Measurements from ENCODE around the gene GRHL3. TPM values are rescaled to one million over a fixed set of nuclear protein-coding genes. Genes with fewer than 3 reads are reported as not detected.

The GRHL3 gene
- total and polyA plus RNA-seq, 2 experiments from 2014 or later = 2.7 to 6.9 TPM

DNA sequence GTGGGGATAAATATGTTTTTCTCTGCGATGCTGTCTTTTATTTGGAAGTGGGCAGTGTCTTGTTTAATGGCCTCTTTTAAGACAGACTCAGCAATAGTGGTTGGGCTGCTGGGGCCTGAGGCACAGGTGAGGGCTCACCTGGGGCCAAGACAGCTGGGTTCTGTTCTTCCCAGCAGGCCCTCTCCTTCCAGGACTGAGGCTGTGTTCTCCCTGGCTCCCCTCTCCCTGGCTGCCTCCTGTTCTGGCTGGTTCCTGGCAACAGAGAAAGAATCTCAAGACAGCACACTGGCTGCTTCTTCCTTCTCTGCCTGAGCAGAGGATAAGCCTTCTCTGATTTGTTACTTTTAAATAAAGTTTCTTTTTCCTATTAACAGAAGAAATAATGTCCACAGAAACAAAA, 7.4 kb upstream of the GRHL3 start:
- Histone ChIP-seq H3K79me2 (no peaks in the 10 kb centered on the region), H3K4me3 (no peak overlapping the region), H3K9me3 (ENCODE audit: low read depth) (no peaks in the 10 kb centered on the region), H3K4me1 (ENCODE audit: insufficient read depth) (no peaks in the 10 kb centered on the region), H2AFZ (no peak overlapping the region), H3K27me3 (peaks cover 2% of the 10 kb centered on the region), H3K4me2 (no peak overlapping the region), H4K20me1 (ENCODE audit: insufficient read depth, poor library complexity, severe bottlenecking) (no peaks in the 10 kb centered on the region), H3K27ac (no peak overlapping the region), H3K36me3 (replicated peaks; ENCODE audit: insufficient read depth, low read depth) (no peaks in the 10 kb centered on the region), H3K9me2 (replicated peaks; ENCODE audit: insufficient read depth) (no peaks in the 10 kb centered on the region)
- TF ChIP-seq, protein P1, sequence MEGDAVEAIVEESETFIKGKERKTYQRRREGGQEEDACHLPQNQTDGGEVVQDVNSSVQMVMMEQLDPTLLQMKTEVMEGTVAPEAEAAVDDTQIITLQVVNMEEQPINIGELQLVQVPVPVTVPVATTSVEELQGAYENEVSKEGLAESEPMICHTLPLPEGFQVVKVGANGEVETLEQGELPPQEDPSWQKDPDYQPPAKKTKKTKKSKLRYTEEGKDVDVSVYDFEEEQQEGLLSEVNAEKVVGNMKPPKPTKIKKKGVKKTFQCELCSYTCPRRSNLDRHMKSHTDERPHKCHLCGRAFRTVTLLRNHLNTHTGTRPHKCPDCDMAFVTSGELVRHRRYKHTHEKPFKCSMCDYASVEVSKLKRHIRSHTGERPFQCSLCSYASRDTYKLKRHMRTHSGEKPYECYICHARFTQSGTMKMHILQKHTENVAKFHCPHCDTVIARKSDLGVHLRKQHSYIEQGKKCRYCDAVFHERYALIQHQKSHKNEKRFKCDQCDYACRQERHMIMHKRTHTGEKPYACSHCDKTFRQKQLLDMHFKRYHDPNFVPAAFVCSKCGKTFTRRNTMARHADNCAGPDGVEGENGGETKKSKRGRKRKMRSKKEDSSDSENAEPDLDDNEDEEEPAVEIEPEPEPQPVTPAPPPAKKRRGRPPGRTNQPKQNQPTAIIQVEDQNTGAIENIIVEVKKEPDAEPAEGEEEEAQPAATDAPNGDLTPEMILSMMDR (IDR thresholded peaks at IDR 0.05; ENCODE audit: poor library complexity) = no peak
- TF ChIP-seq EZH2phosphoT487 (IDR thresholded peaks at IDR 0.05; ENCODE audit: low read depth, severe bottlenecking, unreplicated experiment) = no peak
- no peak for TF ChIP-seq EZH2 (IDR thresholded peaks at IDR 0.05; ENCODE audit: borderline replicate concordance)
- DNase-seq (ENCODE audit: low spot score) = no peak
- 86% methylated on average over 1 of the region's 1 CpG for WGBS (ENCODE audit: low lambda C conversion rate, missing lambda C conversion rate)

DNA sequence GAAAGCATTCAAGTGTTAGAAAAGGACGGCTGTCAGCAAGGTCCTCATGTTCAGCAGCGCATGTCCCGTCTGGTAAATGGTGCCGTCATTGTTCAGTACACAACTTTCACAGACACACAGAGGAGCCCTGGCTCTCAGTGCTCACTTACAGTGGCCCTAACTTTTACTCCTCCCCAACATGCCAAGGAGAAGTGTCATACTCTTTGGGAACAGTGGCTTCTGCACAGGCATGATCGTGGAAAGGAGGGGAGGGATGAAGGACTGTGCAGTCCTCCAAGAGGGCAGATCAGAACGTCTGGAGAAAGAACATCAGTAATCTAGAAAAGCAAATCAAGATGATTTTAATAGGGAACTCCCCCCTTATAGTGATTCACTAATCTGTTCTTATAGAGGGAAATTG, 3.8 kb upstream of the GRHL3 start:
- Histone ChIP-seq H3K4me3 (no peak overlapping the region), H4K20me1 (ENCODE audit: insufficient read depth, poor library complexity, severe bottlenecking) (no peaks in the 10 kb centered on the region), H2AFZ (no peak overlapping the region), H3K27ac (no peak overlapping the region), H3K9me3 (ENCODE audit: low read depth) (no peaks in the 10 kb centered on the region), H3K36me3 (replicated peaks; ENCODE audit: insufficient read depth, low read depth) (no peaks in the 10 kb centered on the region), H3K4me1 (ENCODE audit: insufficient read depth) (peaks cover 8% of the 10 kb centered on the region), H3K27me3 (no peaks in the 10 kb centered on the region), H3K79me2 (no peaks in the 10 kb centered on the region), H3K4me2 (no peak overlapping the region), H3K9me2 (replicated peaks; ENCODE audit: insufficient read depth) (no peaks in the 10 kb centered on the region)
- DNase-seq (ENCODE audit: low spot score) = no peak
- WGBS (ENCODE audit: low lambda C conversion rate, missing lambda C conversion rate) = 82% methylated on average over 6 of the region's 6 CpGs
- TF ChIP-seq EZH2 (IDR thresholded peaks at IDR 0.05; ENCODE audit: borderline replicate concordance) (no peak), EZH2phosphoT487 (IDR thresholded peaks at IDR 0.05; ENCODE audit: low read depth, severe bottlenecking, unreplicated experiment) (no peak)
- TF ChIP-seq, protein P1 (IDR thresholded peaks at IDR 0.05; ENCODE audit: poor library complexity) = no peak

DNA sequence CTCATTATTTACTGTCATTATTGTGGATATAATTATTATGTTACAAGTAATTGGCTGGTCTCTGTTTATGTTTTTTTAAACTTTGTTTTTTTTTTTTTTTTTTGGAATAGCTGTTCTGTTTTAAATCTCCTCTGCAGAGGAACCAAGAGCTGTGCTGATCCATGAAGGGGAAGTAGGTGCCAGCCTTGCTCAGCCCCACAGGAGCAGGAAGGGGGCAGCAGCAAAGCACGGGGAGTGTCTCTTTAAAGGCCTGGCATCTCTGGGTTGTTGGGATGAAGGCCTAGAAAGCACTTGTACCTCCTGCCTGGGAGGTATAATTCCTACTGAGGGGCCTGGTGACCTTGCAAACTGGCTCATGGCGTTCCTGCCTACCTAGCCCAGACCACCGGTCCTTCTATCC, 2.5 kb upstream of the GRHL3 start:
- H3K4me3 ChIP-seq = no peak overlapping the region
- H3K9me2 ChIP-seq (replicated peaks; ENCODE audit: insufficient read depth) = no peaks in the 10 kb centered on the region
- no peaks in the 10 kb centered on the region for H3K36me3 ChIP-seq (replicated peaks; ENCODE audit: insufficient read depth, low read depth)
- no peak overlapping the region for H3K4me2 ChIP-seq
- H3K9me3 ChIP-seq (ENCODE audit: low read depth) = no peaks in the 10 kb centered on the region
- peaks cover 14% of the 10 kb centered on the region for H3K4me1 ChIP-seq (ENCODE audit: insufficient read depth)
- no peak overlapping the region for H3K27ac ChIP-seq
- no peaks in the 10 kb centered on the region for H4K20me1 ChIP-seq (ENCODE audit: insufficient read depth, poor library complexity, severe bottlenecking)
- TF ChIP-seq, protein P1 (IDR thresholded peaks at IDR 0.05; ENCODE audit: poor library complexity) = no peak
- TF ChIP-seq EZH2phosphoT487 (IDR thresholded peaks at IDR 0.05; ENCODE audit: low read depth, severe bottlenecking, unreplicated experiment) (no peak), EZH2 (IDR thresholded peaks at IDR 0.05; ENCODE audit: borderline replicate concordance) (no peak)
- H2AFZ ChIP-seq = no peak overlapping the region
- no peak for DNase-seq (ENCODE audit: low spot score)
- H3K79me2 ChIP-seq = peaks cover 3% of the 10 kb centered on the region
- no peaks in the 10 kb centered on the region for H3K27me3 ChIP-seq
- WGBS (ENCODE audit: low lambda C conversion rate, missing lambda C conversion rate) = 83% methylated on average over 3 of the region's 3 CpGs

DNA sequence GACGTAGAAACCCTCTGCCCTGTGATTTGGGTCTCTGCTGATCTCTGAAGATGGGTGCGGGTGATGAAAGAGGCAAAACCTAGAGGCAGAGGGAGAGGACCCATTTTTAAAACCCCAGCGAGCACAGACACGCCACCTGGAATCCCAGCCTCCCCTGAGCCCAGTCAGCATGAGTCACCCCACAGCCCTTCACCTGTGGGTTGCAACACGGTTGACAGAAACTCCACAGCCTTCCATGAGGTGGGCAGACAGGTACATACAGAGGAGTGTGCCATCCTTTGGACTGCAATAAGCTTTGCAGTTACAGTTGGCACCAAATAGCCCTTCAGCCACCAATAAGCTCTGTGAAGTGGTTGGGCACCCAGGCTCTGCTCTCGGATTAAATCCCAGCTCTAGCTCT, 2.1 kb upstream of the GRHL3 start:
- H3K79me2 ChIP-seq = peaks cover 3% of the 10 kb centered on the region
- H2AFZ ChIP-seq = no peak overlapping the region
- H4K20me1 ChIP-seq (ENCODE audit: insufficient read depth, poor library complexity, severe bottlenecking) = no peaks in the 10 kb centered on the region
- H3K27ac ChIP-seq = no peak overlapping the region
- no peak overlapping the region for H3K4me2 ChIP-seq
- H3K9me2 ChIP-seq (replicated peaks; ENCODE audit: insufficient read depth) = no peaks in the 10 kb centered on the region
- H3K9me3 ChIP-seq (ENCODE audit: low read depth) = no peaks in the 10 kb centered on the region
- H3K4me3 ChIP-seq = no peak overlapping the region
- TF ChIP-seq EZH2 (IDR thresholded peaks at IDR 0.05; ENCODE audit: borderline replicate concordance) (no peak), EZH2phosphoT487 (IDR thresholded peaks at IDR 0.05; ENCODE audit: low read depth, severe bottlenecking, unreplicated experiment) (no peak)
- TF ChIP-seq, protein P1 (IDR thresholded peaks at IDR 0.05; ENCODE audit: poor library complexity) = no peak
- 76% methylated on average over 6 of the region's 6 CpGs for WGBS (ENCODE audit: low lambda C conversion rate, missing lambda C conversion rate)
- peaks cover 19% of the 10 kb centered on the region for H3K4me1 ChIP-seq (ENCODE audit: insufficient read depth)
- no peak for DNase-seq (ENCODE audit: low spot score)
- no peaks in the 10 kb centered on the region for H3K36me3 ChIP-seq (replicated peaks; ENCODE audit: insufficient read depth, low read depth)
- no peaks in the 10 kb centered on the region for H3K27me3 ChIP-seq

Data from hepatocyte (in vitro differentiated cells).